ENCODE results near the gene PPP6R3.

DNA sequence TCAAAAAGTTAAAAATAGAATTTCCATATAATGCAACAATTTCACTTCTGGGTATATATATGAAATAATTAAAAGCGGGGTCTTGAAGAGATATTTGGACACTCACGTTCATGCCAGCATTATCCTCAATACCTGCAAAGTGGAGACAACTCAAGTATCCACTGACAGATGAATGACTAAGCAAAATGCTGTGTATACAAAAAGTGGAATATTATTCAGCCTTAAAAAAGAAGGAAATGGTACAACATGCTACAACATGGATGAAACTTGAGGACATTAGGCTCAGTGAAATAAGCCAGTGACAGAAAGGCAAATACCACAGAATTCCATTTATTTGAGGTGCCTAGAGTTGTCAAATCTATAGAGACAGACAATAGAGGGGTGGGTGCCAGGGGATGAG lies 161.3 kb downstream of the PPP6R3 start:
- TF ChIP-seq, protein P1, sequence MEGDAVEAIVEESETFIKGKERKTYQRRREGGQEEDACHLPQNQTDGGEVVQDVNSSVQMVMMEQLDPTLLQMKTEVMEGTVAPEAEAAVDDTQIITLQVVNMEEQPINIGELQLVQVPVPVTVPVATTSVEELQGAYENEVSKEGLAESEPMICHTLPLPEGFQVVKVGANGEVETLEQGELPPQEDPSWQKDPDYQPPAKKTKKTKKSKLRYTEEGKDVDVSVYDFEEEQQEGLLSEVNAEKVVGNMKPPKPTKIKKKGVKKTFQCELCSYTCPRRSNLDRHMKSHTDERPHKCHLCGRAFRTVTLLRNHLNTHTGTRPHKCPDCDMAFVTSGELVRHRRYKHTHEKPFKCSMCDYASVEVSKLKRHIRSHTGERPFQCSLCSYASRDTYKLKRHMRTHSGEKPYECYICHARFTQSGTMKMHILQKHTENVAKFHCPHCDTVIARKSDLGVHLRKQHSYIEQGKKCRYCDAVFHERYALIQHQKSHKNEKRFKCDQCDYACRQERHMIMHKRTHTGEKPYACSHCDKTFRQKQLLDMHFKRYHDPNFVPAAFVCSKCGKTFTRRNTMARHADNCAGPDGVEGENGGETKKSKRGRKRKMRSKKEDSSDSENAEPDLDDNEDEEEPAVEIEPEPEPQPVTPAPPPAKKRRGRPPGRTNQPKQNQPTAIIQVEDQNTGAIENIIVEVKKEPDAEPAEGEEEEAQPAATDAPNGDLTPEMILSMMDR (IDR thresholded peaks at IDR 0.05; ENCODE audit: low read length), result no peak
- no peak for TF ChIP-seq EZH2 (IDR thresholded peaks at IDR 0.05; ENCODE audit: borderline replicate concordance, low read length)

Measured in OCI-LY1 (cell line).